Stomach (tissue), 4 donors: Measurements from ENCODE around the gene TBX3.

Experiments
- POLR2A ChIP-seq, 4 donors: fragments of 450-650 bp; IDR thresholded peaks; one replicate each; pipeline ENCODE4 v1.6.1; 2016; ENCODE audit warnings: antibody characterized with exemption in 4 of 4, control low read depth in 2 of 4, mild to moderate bottlenecking in 1 of 4, moderate library complexity in 1 of 4
- POLR2AphosphoS5 ChIP-seq, 3 donors: sonication (generic); formaldehyde crosslinking; IDR thresholded peaks; one replicate each; pipeline ENCODE4 v1.6.1; 2016; ENCODE audit warnings: antibody characterized with exemption in 3 of 3
- TF ChIP-seq, protein P1 (sequence below), 7 experiments: fragments of 450-650 bp in 4 of 7; fragments of 200-600 bp in 3 of 7; sonication (generic) in 3 of 7; IDR thresholded peaks; one replicate each; pipeline ENCODE4 v1.5.1; 2016 to 2019; ENCODE audit warnings: antibody characterized with exemption in 7 of 7, control low read depth in 2 of 7, mild to moderate bottlenecking in 1 of 7

DNA sequence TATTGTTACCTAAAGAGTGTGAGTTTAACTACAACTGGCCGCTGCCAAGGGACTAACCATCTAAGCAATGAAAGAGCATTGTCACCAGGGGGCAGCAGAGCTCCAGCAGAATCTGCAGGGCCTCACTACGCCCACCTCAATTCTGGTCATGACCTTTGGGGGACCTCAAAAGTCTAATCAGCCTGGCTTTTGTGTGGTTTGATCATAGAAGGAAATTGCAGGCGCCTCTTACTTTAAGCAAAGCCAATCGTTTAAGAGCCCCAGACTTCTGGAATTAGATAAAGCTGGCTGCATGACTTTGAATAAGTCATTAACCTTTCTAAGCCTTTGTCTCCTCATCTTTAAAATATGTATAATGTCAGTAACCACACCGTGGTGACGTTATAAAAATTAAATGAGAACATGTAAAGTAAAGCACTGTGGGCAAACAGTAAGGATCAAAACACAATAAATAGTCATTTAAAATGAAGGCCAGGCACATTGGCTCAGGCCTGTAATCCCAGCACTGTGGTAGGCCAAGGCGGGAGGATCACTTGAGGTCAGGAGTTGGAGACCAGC lies 58.6 kb downstream of the TBX3 start:
- no peak for TF ChIP-seq POLR2A (IDR thresholded peaks at IDR 0.05)
- TF ChIP-seq POLR2AphosphoS5 (IDR thresholded peaks at IDR 0.05) = no peak
- TF ChIP-seq, protein P1, sequence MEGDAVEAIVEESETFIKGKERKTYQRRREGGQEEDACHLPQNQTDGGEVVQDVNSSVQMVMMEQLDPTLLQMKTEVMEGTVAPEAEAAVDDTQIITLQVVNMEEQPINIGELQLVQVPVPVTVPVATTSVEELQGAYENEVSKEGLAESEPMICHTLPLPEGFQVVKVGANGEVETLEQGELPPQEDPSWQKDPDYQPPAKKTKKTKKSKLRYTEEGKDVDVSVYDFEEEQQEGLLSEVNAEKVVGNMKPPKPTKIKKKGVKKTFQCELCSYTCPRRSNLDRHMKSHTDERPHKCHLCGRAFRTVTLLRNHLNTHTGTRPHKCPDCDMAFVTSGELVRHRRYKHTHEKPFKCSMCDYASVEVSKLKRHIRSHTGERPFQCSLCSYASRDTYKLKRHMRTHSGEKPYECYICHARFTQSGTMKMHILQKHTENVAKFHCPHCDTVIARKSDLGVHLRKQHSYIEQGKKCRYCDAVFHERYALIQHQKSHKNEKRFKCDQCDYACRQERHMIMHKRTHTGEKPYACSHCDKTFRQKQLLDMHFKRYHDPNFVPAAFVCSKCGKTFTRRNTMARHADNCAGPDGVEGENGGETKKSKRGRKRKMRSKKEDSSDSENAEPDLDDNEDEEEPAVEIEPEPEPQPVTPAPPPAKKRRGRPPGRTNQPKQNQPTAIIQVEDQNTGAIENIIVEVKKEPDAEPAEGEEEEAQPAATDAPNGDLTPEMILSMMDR (IDR thresholded peaks at IDR 0.05) = peak in 2 of 7 experiments; percentile 24 to 34
